Ectodermal cell (in vitro differentiated cells): ENCODE measurements around the gene KAZN.

Experiments
- H3K27ac ChIP-seq: 2 replicates; pipeline ENCODE4 v1.7.0; 2013; ENCODE audit warnings: mild to moderate bottlenecking, low read depth, low read length; ENCODE audit not compliant: insufficient read depth, poor library complexity, severe bottlenecking
- H3K27me3 ChIP-seq: 2 replicates; pipeline ENCODE4 v1.7.0; 2013; ENCODE audit warnings: mild to moderate bottlenecking, low read length; ENCODE audit not compliant: insufficient read depth, control insufficient read depth, poor library complexity, severe bottlenecking
- H3K36me3 ChIP-seq: one replicate; pipeline ENCODE4 v1.7.0; 2013; ENCODE audit warnings: low read length; ENCODE audit not compliant: control insufficient read depth, insufficient read depth
- H3K4me1 ChIP-seq: one replicate; pipeline ENCODE4 v1.7.0; 2013; ENCODE audit warnings: low read length; ENCODE audit not compliant: control insufficient read depth, insufficient read depth
- H3K4me3 ChIP-seq: 2 replicates; pipeline ENCODE4 v1.7.0; 2013; ENCODE audit warnings: low read depth, low read length, control low read depth; ENCODE audit not compliant: insufficient read depth
- H3K9me3 ChIP-seq: 2 replicates; pipeline ENCODE4 v1.7.0; 2013; ENCODE audit warnings: mild to moderate bottlenecking, low read length, moderate library complexity; ENCODE audit not compliant: control insufficient read depth
- WGBS, 2 experiments: methylation state at CpG; one replicate each; pipeline ENCODE4 v1.1.7; 2013; ENCODE audit warnings: missing lambda C conversion rate in 2 of 2; 5-methylcytosine and 5-hydroxymethylcytosine counted together

Gene KAZN

GRCh38 chr1:15088281-15088971 lies 489.9 kb downstream of the KAZN start:
- no peaks in the 10 kb centered on the region for H3K9me3 ChIP-seq
- no peaks in the 10 kb centered on the region for H3K36me3 ChIP-seq
- 90 to 91% methylated on average over 16 of the region's 16 CpGs for WGBS, 2 experiments
- H3K4me3 ChIP-seq, result no peak overlapping the region
- H3K27me3 ChIP-seq, result no peaks in the 10 kb centered on the region
- no peak overlapping the region for H3K27ac ChIP-seq
- H3K4me1 ChIP-seq, result peaks cover 20% of the 10 kb centered on the region

GRCh38 chr1:15089258-15089992 lies 490.9 kb downstream of the KAZN start:
- 82 to 89% methylated on average over 4 of the region's 4 CpGs for WGBS, 2 experiments
- H3K4me1 ChIP-seq, result peaks cover 20% of the 10 kb centered on the region

GRCh38 chr1:15090373-15090772 lies 491.9 kb downstream of the KAZN start:
- Histone ChIP-seq H3K4me3 (no peak overlapping the region), H3K27ac (peak overlapping the region; percentile 26), H3K9me3 (no peaks in the 10 kb centered on the region), H3K36me3 (no peaks in the 10 kb centered on the region), H3K4me1 (peaks cover 20% of the 10 kb centered on the region), H3K27me3 (no peaks in the 10 kb centered on the region)
- 11 to 20% methylated on average over 13 of the region's 13 CpGs for WGBS, 2 experiments

More at GRCh38 chr1:15089258-15089992, 490.9 kb downstream of the KAZN start:
- H3K27ac ChIP-seq, result no peak overlapping the region
- no peaks in the 10 kb centered on the region for H3K36me3 ChIP-seq
- no peak overlapping the region for H3K4me3 ChIP-seq
- no peaks in the 10 kb centered on the region for H3K9me3 ChIP-seq
- no peaks in the 10 kb centered on the region for H3K27me3 ChIP-seq

GRCh38 chr1:15094056-15094455 lies 495.6 kb downstream of the KAZN start:
- Histone ChIP-seq H3K4me3 (no peak overlapping the region), H3K27me3 (no peaks in the 10 kb centered on the region)

DNA sequence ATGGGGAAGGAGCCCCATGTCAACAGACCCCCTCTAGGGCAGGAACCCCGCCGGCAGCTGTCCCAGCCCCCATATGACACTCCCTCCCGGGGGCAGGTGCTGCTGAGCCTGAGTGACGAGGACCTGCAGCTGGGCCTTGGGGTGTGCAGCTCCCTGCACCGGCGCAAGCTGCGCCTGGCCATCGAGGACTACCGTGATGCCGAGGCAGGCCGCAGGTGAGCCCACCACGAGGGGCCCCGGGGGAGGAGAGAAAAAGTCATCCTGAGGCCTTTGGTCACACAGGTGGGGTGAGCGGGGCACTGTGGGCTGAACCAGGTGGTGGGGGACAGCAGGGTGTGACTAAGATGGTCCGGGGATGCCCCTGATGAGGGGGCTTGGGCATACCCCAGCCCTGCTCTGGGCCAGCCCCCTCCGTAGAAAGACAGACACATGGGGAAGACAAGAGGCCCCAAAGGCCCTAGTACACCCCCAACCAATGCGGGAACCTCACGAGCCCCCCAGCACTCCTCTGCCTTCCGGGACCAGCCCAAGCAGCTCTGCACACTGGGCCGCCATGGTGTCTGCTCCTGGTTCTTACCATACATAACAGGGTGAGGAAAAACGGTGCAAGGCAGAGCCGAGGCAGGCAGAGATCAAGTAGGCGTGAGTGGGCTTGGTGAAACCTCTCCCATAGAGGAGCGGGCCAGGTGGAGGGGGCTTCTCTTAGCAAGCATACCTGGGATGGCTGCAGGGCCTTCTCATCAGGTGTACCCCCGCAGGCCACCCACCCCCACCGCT lies 496.4 kb downstream of the KAZN start:
- WGBS, 2 experiments, result 93 to 94% methylated on average over 26 of the region's 26 CpGs
- Histone ChIP-seq H3K4me1 (peaks cover 14% of the 10 kb centered on the region), H3K4me3 (no peak overlapping the region), H3K27me3 (no peaks in the 10 kb centered on the region), H3K27ac (no peak overlapping the region), H3K9me3 (no peaks in the 10 kb centered on the region), H3K36me3 (no peaks in the 10 kb centered on the region)

More at GRCh38 chr1:15094056-15094455, 495.6 kb downstream of the KAZN start:
- Histone ChIP-seq H3K27ac (no peak overlapping the region), H3K4me1 (peaks cover 18% of the 10 kb centered on the region), H3K9me3 (no peaks in the 10 kb centered on the region), H3K36me3 (no peaks in the 10 kb centered on the region)
- 92 to 95% methylated on average over 16 of the region's 16 CpGs for WGBS, 2 experiments

DNA sequence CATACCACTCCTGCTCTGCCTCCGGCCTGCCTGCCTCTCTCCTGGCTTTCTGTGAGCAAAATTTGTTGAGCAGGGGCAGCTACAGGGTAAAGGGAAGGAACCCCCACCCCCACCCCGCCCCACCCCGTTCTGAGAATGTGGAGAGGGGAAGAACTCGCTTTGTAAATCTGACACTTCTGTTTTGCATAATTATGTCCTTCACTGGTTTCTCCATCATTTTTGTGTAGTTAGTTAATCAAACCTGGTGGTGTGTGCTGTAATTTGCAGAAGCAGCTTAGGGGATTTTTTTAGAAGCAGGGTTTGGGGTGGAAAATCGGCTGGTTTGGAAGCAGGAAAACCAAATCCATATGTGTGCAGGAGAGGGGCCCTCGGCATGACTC lies 497.0 kb downstream of the KAZN start:
- Histone ChIP-seq H3K27ac (no peak overlapping the region), H3K9me3 (no peaks in the 10 kb centered on the region), H3K4me1 (peaks cover 9% of the 10 kb centered on the region), H3K27me3 (no peaks in the 10 kb centered on the region), H3K36me3 (no peaks in the 10 kb centered on the region), H3K4me3 (no peak overlapping the region)
- 93 to 94% methylated on average over 4 to 6 of the region's 6 CpGs for whole genome bisulfite sequencing, 2 experiments

- peaks cover 4% of the 10 kb centered on the region for H3K4me1 ChIP-seq
- 91 to 92% methylated on average over 7 of the region's 7 CpGs for WGBS, 2 experiments
- H3K36me3 ChIP-seq, result no peaks in the 10 kb centered on the region
- no peak overlapping the region for H3K4me3 ChIP-seq
- no peaks in the 10 kb centered on the region for H3K9me3 ChIP-seq
- H3K27me3 ChIP-seq, result no peaks in the 10 kb centered on the region
- no peak overlapping the region for H3K27ac ChIP-seq
Observed at GRCh38 chr1:15096293-15096692, 497.8 kb downstream of the KAZN start.

DNA sequence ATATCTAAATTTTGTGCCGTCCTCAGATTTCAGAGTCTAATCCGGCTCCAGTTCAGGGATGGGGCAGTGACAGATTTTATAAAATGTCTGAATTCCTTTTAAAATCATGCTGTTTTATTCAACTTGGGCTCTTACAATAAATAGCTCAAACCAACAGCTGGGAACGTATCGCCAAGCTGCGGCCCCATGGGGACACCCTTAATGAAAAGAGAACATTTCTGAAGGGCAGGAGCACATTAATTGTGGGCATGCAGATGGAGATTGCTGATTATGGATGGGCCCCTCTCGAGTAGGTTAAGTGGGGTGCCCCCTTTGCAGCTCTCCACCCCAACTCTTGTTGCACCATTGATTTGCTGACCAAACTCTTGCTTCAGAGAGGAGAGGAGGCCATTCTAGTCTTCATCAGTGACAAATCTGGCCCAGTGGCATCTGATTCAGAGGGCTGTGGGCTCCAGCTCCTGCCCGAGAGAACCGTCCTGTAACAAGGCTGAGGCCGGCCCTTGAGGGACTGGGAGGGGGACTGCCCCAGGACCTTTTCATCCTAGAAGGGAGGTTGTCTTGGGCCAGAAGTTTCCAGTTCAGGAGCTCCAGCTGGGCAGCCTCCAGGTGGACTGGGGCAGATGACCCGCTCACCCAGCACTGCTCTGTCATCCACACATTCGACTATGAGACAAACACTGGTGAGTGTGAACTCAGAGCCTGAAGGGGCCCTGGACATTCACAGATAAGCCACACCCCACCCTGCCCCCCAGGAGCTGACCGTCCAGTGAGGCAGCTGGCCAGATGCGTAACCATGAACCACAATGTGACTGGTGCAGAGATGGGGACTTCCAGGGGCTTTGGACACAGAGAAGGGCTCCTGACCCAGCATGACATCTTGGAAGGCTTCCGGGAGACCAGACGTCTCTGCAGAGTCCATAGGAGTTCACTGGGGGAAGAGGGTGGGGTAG lies 500.0 kb downstream of the KAZN start:
- H3K9me3 ChIP-seq, result no peaks in the 10 kb centered on the region
- H3K27ac ChIP-seq, result no peak overlapping the region
- no peak overlapping the region for H3K4me3 ChIP-seq
- H3K27me3 ChIP-seq, result peaks cover 5% of the 10 kb centered on the region
- 91 to 93% methylated on average over 15 of the region's 15 CpGs for WGBS, 2 experiments
- peaks cover 4% of the 10 kb centered on the region for H3K4me1 ChIP-seq
- no peaks in the 10 kb centered on the region for H3K36me3 ChIP-seq

DNA sequence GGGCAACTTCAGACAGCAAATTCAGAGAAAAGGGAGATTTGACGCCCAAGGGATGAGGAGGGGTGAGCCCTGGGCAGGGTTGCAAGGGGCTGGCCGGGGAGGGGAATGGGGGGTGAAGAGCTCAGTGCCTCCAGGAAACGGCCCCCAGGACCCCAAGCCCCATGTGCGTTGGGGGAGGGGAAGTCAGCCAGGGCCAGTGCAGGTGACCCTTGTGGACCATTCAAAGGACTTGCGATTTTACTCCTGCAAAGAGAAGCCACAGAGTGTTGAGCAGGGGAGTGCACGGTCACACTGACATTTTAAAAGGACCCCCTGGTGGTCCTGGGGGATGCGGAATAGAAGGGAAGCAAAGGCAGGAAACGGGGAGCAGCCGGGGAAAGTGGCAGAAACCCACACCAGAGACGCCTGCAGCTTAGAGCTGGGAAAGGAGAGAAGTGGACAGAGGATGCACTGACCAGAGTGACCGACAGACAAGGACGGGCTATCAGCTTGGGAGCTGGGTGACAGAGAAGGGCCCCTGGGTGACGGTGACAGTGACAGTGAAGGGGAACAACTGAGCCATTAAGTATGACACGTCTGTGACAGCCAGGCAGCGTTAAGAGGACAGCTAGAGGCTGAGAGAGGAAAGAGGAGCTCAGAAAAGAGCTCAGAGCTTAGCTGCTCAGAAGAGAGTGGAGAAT lies 501.1 kb downstream of the KAZN start:
- H3K9me3 ChIP-seq, result no peaks in the 10 kb centered on the region

More for the DNA sequence above, 501.1 kb downstream of the KAZN start:
- Histone ChIP-seq H3K4me3 (no peak overlapping the region), H3K4me1 (peaks cover 4% of the 10 kb centered on the region), H3K36me3 (no peaks in the 10 kb centered on the region), H3K27ac (no peak overlapping the region), H3K27me3 (peaks cover 5% of the 10 kb centered on the region)
- 63 to 66% methylated on average over 15 of the region's 15 CpGs for WGBS, 2 experiments
